SK-N-SH (cell line): ENCODE results near the gene HRH1. TPM values are rescaled to one million over a fixed set of nuclear protein-coding genes. Genes with fewer than 3 reads are reported as not detected.

Experiments used
- CTCF ChIA-PET: fragments of 300-600, 350-600 bp; formaldehyde crosslinking; extraction: SDS; loops from one replicate; lab custom pipeline; 2021; lab: Yijun Ruan, JAX
- POLR2A ChIA-PET: fragments of 350-600 bp; sonication (Branson Sonifier 250); formaldehyde crosslinking; extraction: SDS; loops from one replicate; lab custom pipeline; 2020; ENCODE audit warnings: antibody characterized with exemption, inconsistent platforms; lab: Yijun Ruan, JAX
- DNase-seq: peaks from one replicate; pipeline ENCODE4 v3.0.0; 2012
- H2AFZ ChIP-seq: fragments of 200-600 bp; sonication (generic); 2 replicates; pipeline ENCODE4 v1.8.1; 2016; ENCODE audit warnings: antibody characterized with exemption, mild to moderate bottlenecking, low read depth
- H3F3A ChIP-seq: fragments of 200-600 bp; sonication (generic); replicated peaks from 2 replicates; pipeline ENCODE3; 2016; ENCODE audit warnings: antibody characterized with exemption, mild to moderate bottlenecking; ENCODE audit not compliant: insufficient read depth
- H3K27ac ChIP-seq, 2 experiments: fragments of 200-500 bp in 1 of 2; fragments of 200-600 bp in 1 of 2; sonication (Bioruptor generic) in 1 of 2; sonication (generic), shearing (Covaris generic) in 1 of 2; 2 replicates each; pipeline versions ENCODE4 v1.5.1 to v1.6.1; 2014 to 2016; ENCODE audit warnings: low read depth in 2 of 2, inconsistent platforms in 1 of 2, low read length in 1 of 2, mild to moderate bottlenecking in 1 of 2, mixed read lengths in 1 of 2
- H3K27me3 ChIP-seq: fragments of 200-600 bp; sonication (generic), shearing (Covaris generic); 2 replicates; pipeline ENCODE4 v1.6.1; 2016; ENCODE audit warnings: mixed run types; ENCODE audit not compliant: insufficient read depth
- H3K36me3 ChIP-seq, 2 experiments: fragments of 200-500 bp in 1 of 2; fragments of 200-600 bp in 1 of 2; sonication (Bioruptor generic) in 1 of 2; sonication (generic) in 1 of 2; replicated peaks in 1 of 2; 2 replicates each; pipeline versions ENCODE3 to v1.5.1; 2014 to 2016; ENCODE audit warnings: low read length in 1 of 2, mild to moderate bottlenecking in 1 of 2; ENCODE audit not compliant: insufficient read depth in 2 of 2, control insufficient read depth in 1 of 2
- H3K4me1 ChIP-seq, 2 experiments: fragments of 200-500 bp in 1 of 2; fragments of 200-600 bp in 1 of 2; sonication (Bioruptor generic) in 1 of 2; sonication (generic), shearing (Covaris generic) in 1 of 2; 2 replicates each; pipeline versions ENCODE4 v1.5.1 to v1.6.1; 2014 to 2016; ENCODE audit warnings: low read depth in 1 of 2, low read length in 1 of 2, mixed run types in 1 of 2; ENCODE audit not compliant: insufficient read depth in 2 of 2, control insufficient read depth in 1 of 2
- H3K4me2 ChIP-seq: fragments of 200-600 bp; sonication (generic), shearing (Covaris generic); 2 replicates; pipeline ENCODE4 v1.6.1; 2017; ENCODE audit warnings: mixed run types
- H3K4me3 ChIP-seq, 2 experiments: fragments of 200-500 bp in 1 of 2; fragments of 200-600 bp in 1 of 2; sonication (Bioruptor generic) in 1 of 2; sonication (generic), shearing (Covaris generic) in 1 of 2; 2 replicates each; pipeline versions ENCODE4 v1.5.1 to v1.8.1; 2014 to 2016; ENCODE audit warnings: low read depth in 2 of 2, inconsistent platforms in 1 of 2, low read length in 1 of 2, mild to moderate bottlenecking in 1 of 2, mixed read lengths in 1 of 2, moderate library complexity in 1 of 2
- H3K79me2 ChIP-seq: fragments of 200-600 bp; sonication (generic); 2 replicates; pipeline ENCODE4 v1.8.1; 2017; ENCODE audit warnings: mild to moderate bottlenecking; ENCODE audit not compliant: insufficient read depth
- H3K9ac ChIP-seq: fragments of 200-600 bp; sonication (generic); 2 replicates; pipeline ENCODE4 v1.6.1; 2017; ENCODE audit warnings: mixed run types
- H3K9me2 ChIP-seq: fragments of 200-600 bp; sonication (generic); 2 replicates; pipeline ENCODE4 v1.6.1; 2017; ENCODE audit warnings: mixed run types
- H3K9me3 ChIP-seq: fragments of 200-600 bp; sonication (generic); 2 replicates; pipeline ENCODE4 v1.6.1; 2017; ENCODE audit warnings: mixed run types, mild to moderate bottlenecking, moderate library complexity
- H4K20me1 ChIP-seq: fragments of 200-600 bp; sonication (generic); 2 replicates; pipeline ENCODE4 v1.6.1; 2017; ENCODE audit warnings: mild to moderate bottlenecking, mixed run types; ENCODE audit not compliant: insufficient read depth
- CHD2 ChIP-seq: fragments of 150-350 bp; IDR thresholded peaks from 2 replicates; pipeline ENCODE4 v1.6.1; 2018; ENCODE audit warnings: low read length; ENCODE audit not compliant: partially characterized antibody
- ELF1 ChIP-seq: IDR thresholded peaks from 2 replicates; pipeline ENCODE4 v1.4.0; 2012
- EP300 ChIP-seq, 2 experiments: IDR thresholded peaks; 2 replicates each; pipeline versions ENCODE4 v1.4.0 to v1.6.1; 2012; ENCODE audit warnings: borderline replicate concordance in 1 of 2, low read depth in 1 of 2, low read length in 1 of 2
- FOXJ3 ChIP-seq: sonication (generic); formaldehyde crosslinking; IDR thresholded peaks from 2 replicates; pipeline ENCODE4 v1.5.1; 2020; ENCODE audit warnings: mild to moderate bottlenecking, missing genetic modification reagents
- FOXM1 ChIP-seq: IDR thresholded peaks from 2 replicates; pipeline ENCODE4 v1.4.0; 2012; ENCODE audit warnings: low read depth, mild to moderate bottlenecking
- GABPA ChIP-seq: IDR thresholded peaks from 2 replicates; pipeline ENCODE4 v1.4.0; 2012; ENCODE audit warnings: low read depth, mild to moderate bottlenecking
- GATA2 ChIP-seq: sonication (generic); formaldehyde crosslinking; IDR thresholded peaks from 2 replicates; pipeline ENCODE4 v1.5.0; 2020; ENCODE audit warnings: mild to moderate bottlenecking, missing genetic modification reagents
- JUND ChIP-seq: IDR thresholded peaks from 2 replicates; pipeline ENCODE4 v1.4.0; 2012
- MEF2A ChIP-seq: IDR thresholded peaks from 2 replicates; pipeline ENCODE4 v1.4.0; 2012; ENCODE audit warnings: low read depth, borderline replicate concordance
- NFIC ChIP-seq: IDR thresholded peaks from 2 replicates; pipeline ENCODE4 v1.4.0; 2012; ENCODE audit warnings: borderline replicate concordance
- PBX3 ChIP-seq: IDR thresholded peaks from 2 replicates; pipeline ENCODE4; 2012
- POLR2AphosphoS5 ChIP-seq: IDR thresholded peaks from 2 replicates; pipeline ENCODE4 v1.6.1; 2012; ENCODE audit warnings: low read depth, low read length
- RCOR1 ChIP-seq: fragments of 150-350 bp; IDR thresholded peaks from 2 replicates; pipeline ENCODE4 v1.6.1; 2017; ENCODE audit warnings: antibody characterized with exemption, low read length
- REST ChIP-seq: IDR thresholded peaks from 2 replicates; pipeline ENCODE4 v1.6.1; 2012; ENCODE audit warnings: mild to moderate bottlenecking, low read depth, low read length, moderate library complexity
- RFX5 ChIP-seq: IDR thresholded peaks from 2 replicates; pipeline ENCODE4 v1.6.1; 2012; ENCODE audit warnings: mild to moderate bottlenecking, improper control_type of control experiment, low read length
- SIN3A ChIP-seq: IDR thresholded peaks from 2 replicates; pipeline ENCODE4 v1.6.1; 2012; ENCODE audit warnings: low read depth, mild to moderate bottlenecking, low read length, moderate library complexity, borderline replicate concordance
- SMC3 ChIP-seq: IDR thresholded peaks from 2 replicates; pipeline ENCODE4 v1.6.1; 2012; ENCODE audit warnings: low read depth, low read length, improper control_type of control experiment
- TAF1 ChIP-seq: IDR thresholded peaks from 2 replicates; pipeline ENCODE4 v1.6.1; 2012; ENCODE audit warnings: low read depth, mild to moderate bottlenecking, low read length, moderate library complexity, borderline replicate concordance
- TCF12 ChIP-seq: IDR thresholded peaks from 2 replicates; pipeline ENCODE4 v1.4.0; 2012
- USF1 ChIP-seq: IDR thresholded peaks from 2 replicates; pipeline ENCODE4 v1.4.0; 2012; ENCODE audit warnings: low read depth, borderline replicate concordance
- ZBTB33 ChIP-seq: IDR thresholded peaks from 2 replicates; pipeline ENCODE4 v1.4.0; 2012; ENCODE audit warnings: low read depth, borderline replicate concordance
- WGBS: methylation state at CpG from one replicate; pipeline ENCODE4 v1.1.6; 2017; ENCODE audit warnings: low lambda C conversion rate; 5-methylcytosine and 5-hydroxymethylcytosine counted together
- polyA plus RNA-seq, 3 experiments: library from polyadenylated mRNA; depleted of rRNA; stranded (reverse); fragments of >200 nt; gene quantifications; 2 replicates each; pipeline ENCODE4 v1.2.3, GENCODE V29; 2012

HRH1 gene
- polyA plus RNA-seq, 1 of the 3 experiments (the other 2 are of a cell fraction): 6.2 TPM

- no peak for TF ChIP-seq REST
- no peak for TF ChIP-seq TCF12
- no peak for TF ChIP-seq ZBTB33
- no peak for TF ChIP-seq RCOR1
- no peak for TF ChIP-seq FOXJ3 (CRISPR knock-in tag)
- TF ChIP-seq FOXM1: no peak
These were observed 4.0 kb upstream of the HRH1 start (continued) for GRCh38 chr3:11150256-11150655.

GRCh38 chr3:11152301-11152700, 2.0 kb upstream of the HRH1 start:
- Histone ChIP-seq H3K27me3 (no peaks in the 10 kb centered on the region), H3K9me3 (no peaks in the 10 kb centered on the region), H3K9ac (no peak overlapping the region), H2AFZ (no peak overlapping the region), H3K9me2 (no peaks in the 10 kb centered on the region), H3F3A (peaks cover 10% of the 10 kb centered on the region), H3K4me3 (no peak overlapping the region), H3K4me2 (no peak overlapping the region), H3K36me3 (no peaks in the 10 kb centered on the region), H3K4me1 (peaks cover 5 to 7% of the 10 kb centered on the region in 2 experiments; a peak in 3 of 4 replicates), H3K79me2 (peaks cover 36% of the 10 kb centered on the region), H3K27ac (no peak overlapping the region), H4K20me1 (peaks cover 11% of the 10 kb centered on the region; the same call in 1 of the 2 replicates)
- ChIA-PET CTCF (interaction anchor here (0.9 to 5.7 kb wide), 5 partner anchors 49 to 206 kb away, joined by 3 to 61 read pairs (median 4); no protein-coding TSS in a partner anchor), POLR2A (no interaction called here)
- DNase-seq: no peak
- WGBS: 50% methylated on average over 2 of the region's 2 CpGs
- TF ChIP-seq JUND: no peak
- TF ChIP-seq CHD2: no peak
- TF ChIP-seq RFX5: no peak
- no peak for TF ChIP-seq USF1
- TF ChIP-seq NFIC: no peak
- no peak for TF ChIP-seq FOXJ3 (CRISPR knock-in tag)
- no peak for TF ChIP-seq SIN3A
- TF ChIP-seq GATA2 (CRISPR knock-in tag): no peak
- no peak for TF ChIP-seq SMC3
- TF ChIP-seq EP300 (IDR thresholded peaks at IDR 0.05; ENCODE audit: borderline replicate concordance in 1 of 2, low read depth in 1 of 2, low read length in 1 of 2): no peak
- TF ChIP-seq REST: no peak
- TF ChIP-seq PBX3: no peak
- TF ChIP-seq MEF2A: no peak
- TF ChIP-seq RCOR1: no peak
- TF ChIP-seq GABPA: no peak
- TF ChIP-seq POLR2AphosphoS5: no peak
- TF ChIP-seq ELF1: no peak
- TF ChIP-seq TAF1: no peak
